T-helper 17 cell (primary cell): ENCODE measurements around the gene UFSP2. TPM values are rescaled to one million over a fixed set of nuclear protein-coding genes. Genes with fewer than 3 reads are reported as not detected.
A peak's percentile ranks its signal among the peaks of the same experiment; 100 is the strongest.

Experiments
- ATAC-seq: fragments of 150-1000 bp; cut with Tn5 transposase; 2 replicates; pipeline ENCODE4 v1.10.0; 2021; ENCODE audit warnings: mild to moderate bottlenecking, moderate library complexity
- DNase-seq, 3 donors: peaks; one replicate each; pipeline versions ENCODE4 v3.0.0 to v3.0.0-alpha.2; 2020 to 2021
- H3K9me3 ChIP-seq: one replicate; pipeline ENCODE4 v1.7.0; 2013; ENCODE audit warnings: low read length, mild to moderate bottlenecking; ENCODE audit not compliant: control insufficient read depth, poor library complexity, severe bottlenecking
- H3K27ac Mint-ChIP-seq: one replicate; pipeline ENCODE4 v1.8.0; 2022; ENCODE audit warnings: mild to moderate bottlenecking, moderate library complexity, mixed read lengths
- H3K27me3 Mint-ChIP-seq: one replicate; pipeline ENCODE4 v1.8.0; 2022; ENCODE audit warnings: mixed read lengths
- H3K36me3 Mint-ChIP-seq: one replicate; pipeline ENCODE4 v1.8.0; 2022; ENCODE audit warnings: low read depth, mixed read lengths
- H3K4me1 Mint-ChIP-seq: one replicate; pipeline ENCODE4 v1.8.0; 2022; ENCODE audit warnings: mild to moderate bottlenecking, mixed read lengths
- H3K4me3 Mint-ChIP-seq: one replicate; pipeline ENCODE4 v1.8.0; 2022; ENCODE audit warnings: mild to moderate bottlenecking, moderate library complexity, mixed read lengths
- total RNA-seq, 4 donors: library from RNA in 2 of 4; stranded (reverse) in 2 of 4; gene quantifications; one replicate each; pipeline ENCODE4 v1.2.3 and lab custom pipeline; 2022 to 2026

UFSP2 gene
- total RNA-seq (10 to 100 TPM; 16.8 to 21.3 TPM), total RNA-seq (lab: John Stamatoyannopoulos, UW) (18.4 to 28.3 reads per million in 2 donors)

- H3K36me3 Mint-ChIP-seq = peaks cover 11% of the 10 kb centered on the region
- H3K4me1 Mint-ChIP-seq = peaks cover 28% of the 10 kb centered on the region
- DNase-seq = peak; percentile 84 to 89 (median 86)
- peak within 1 kb of the TSS; percentile 100 for H3K27ac Mint-ChIP-seq
- peaks cover 6% of the 10 kb centered on the region for H3K27me3 Mint-ChIP-seq
- H3K9me3 ChIP-seq = no peaks in the 10 kb centered on the region
- peak within 1 kb of the TSS; percentile 98 for H3K4me3 Mint-ChIP-seq
- peak; percentile 89 for ATAC-seq
These were observed at the start of gene UFSP2 for GRCh38 chr4:185425647-185426352. Gene UFSP2, minus strand, starts transcription at chr4:185425964. Its CDS starts 96 bp downstream, at chr4:185425868.

GRCh38 chr4:185473247-185473646 lies 47.5 kb upstream of the UFSP2 start:
- H3K4me1 Mint-ChIP-seq = peaks cover 13% of the 10 kb centered on the region
- no peaks in the 10 kb centered on the region for H3K36me3 Mint-ChIP-seq
- H3K27ac Mint-ChIP-seq = no peak overlapping the region
- no peaks in the 10 kb centered on the region for H3K9me3 ChIP-seq
- DNase-seq (no peak), ATAC-seq (no peak)
- no peak overlapping the region for H3K4me3 Mint-ChIP-seq
- H3K27me3 Mint-ChIP-seq = peaks cover 17% of the 10 kb centered on the region

GRCh38 chr4:185472103-185472542 lies 46.4 kb upstream of the UFSP2 start:
- Mint-ChIP-seq H3K36me3 (no peaks in the 10 kb centered on the region), H3K27me3 (peaks cover 8% of the 10 kb centered on the region), H3K4me3 (peak overlapping the region; percentile 90), H3K4me1 (peaks cover 13% of the 10 kb centered on the region), H3K27ac (peak overlapping the region; percentile 60)
- no peaks in the 10 kb centered on the region for H3K9me3 ChIP-seq
- ATAC-seq (no peak), DNase-seq (no peak)

- Mint-ChIP-seq H3K36me3 (no peaks in the 10 kb centered on the region), H3K27ac (peak within 1 kb of the TSS; percentile 60), H3K4me1 (peaks cover 13% of the 10 kb centered on the region), H3K27me3 (peaks cover 2% of the 10 kb centered on the region), H3K4me3 (peak within 1 kb of the TSS; percentile 90)
- ATAC-seq (peak; percentile 95), DNase-seq (peak; percentile 87 to 89 (median 87))
- H3K9me3 ChIP-seq = no peaks in the 10 kb centered on the region
These were observed 45.7 kb upstream of the UFSP2 start, which contains the start of gene CCDC110 for GRCh38 chr4:185471235-185472102. Gene CCDC110, minus strand, starts transcription at chr4:185471733. Its CDS starts 50 bp downstream, at chr4:185471683.

- Mint-ChIP-seq H3K27ac (no peak overlapping the region), H3K27me3 (no peaks in the 10 kb centered on the region), H3K4me1 (peaks cover 13% of the 10 kb centered on the region), H3K36me3 (no peaks in the 10 kb centered on the region), H3K4me3 (peak overlapping the region; percentile 90)
- ATAC-seq (peak; percentile 28), DNase-seq (peak in 2 of 3 donors; percentile 39 to 43)
- H3K9me3 ChIP-seq = no peaks in the 10 kb centered on the region
These were observed 44.9 kb upstream of the UFSP2 start for GRCh38 chr4:185470501-185471195.

- ATAC-seq = no peak
- no peak for DNase-seq
- Mint-ChIP-seq H3K27me3 (no peaks in the 10 kb centered on the region), H3K4me3 (no peak overlapping the region), H3K36me3 (no peaks in the 10 kb centered on the region), H3K4me1 (peaks cover 13% of the 10 kb centered on the region), H3K27ac (no peak overlapping the region)
- H3K9me3 ChIP-seq = no peaks in the 10 kb centered on the region
These were observed 43.9 kb upstream of the UFSP2 start for GRCh38 chr4:185469580-185470154.

- peaks cover 13% of the 10 kb centered on the region for H3K4me1 Mint-ChIP-seq
- H3K4me3 Mint-ChIP-seq = no peak overlapping the region
- H3K27ac Mint-ChIP-seq = no peak overlapping the region
- ATAC-seq = no peak
- H3K9me3 ChIP-seq = no peaks in the 10 kb centered on the region
- no peaks in the 10 kb centered on the region for H3K27me3 Mint-ChIP-seq
- DNase-seq = no peak
- H3K36me3 Mint-ChIP-seq = no peaks in the 10 kb centered on the region
These were observed 43.2 kb upstream of the UFSP2 start for GRCh38 chr4:185468999-185469398.

- H3K4me3 Mint-ChIP-seq = no peak overlapping the region
- no peaks in the 10 kb centered on the region for H3K9me3 ChIP-seq
- H3K36me3 Mint-ChIP-seq = no peaks in the 10 kb centered on the region
- H3K4me1 Mint-ChIP-seq = peaks cover 13% of the 10 kb centered on the region
- DNase-seq = no peak
- ATAC-seq = no peak
- H3K27ac Mint-ChIP-seq = no peak overlapping the region
- H3K27me3 Mint-ChIP-seq = no peaks in the 10 kb centered on the region
These were observed 42.2 kb upstream of the UFSP2 start for GRCh38 chr4:185467991-185468390.

- Mint-ChIP-seq H3K27me3 (no peaks in the 10 kb centered on the region), H3K4me1 (peaks cover 13% of the 10 kb centered on the region), H3K36me3 (no peaks in the 10 kb centered on the region), H3K27ac (peak overlapping the region; percentile 32), H3K4me3 (no peak overlapping the region)
- no peaks in the 10 kb centered on the region for H3K9me3 ChIP-seq
- ATAC-seq = no peak
- DNase-seq = no peak
These were observed 41.3 kb upstream of the UFSP2 start for GRCh38 chr4:185467101-185467500.

GRCh38 chr4:185465707-185466106 lies 39.9 kb upstream of the UFSP2 start:
- peaks cover 8% of the 10 kb centered on the region for H3K27me3 Mint-ChIP-seq
- DNase-seq = no peak

GRCh38 chr4:185464887-185465286 lies 39.1 kb upstream of the UFSP2 start:
- H3K4me3 Mint-ChIP-seq = no peak overlapping the region
- no peaks in the 10 kb centered on the region for H3K36me3 Mint-ChIP-seq
- H3K27me3 Mint-ChIP-seq = peaks cover 15% of the 10 kb centered on the region
- no peak for ATAC-seq
- no peak for DNase-seq
- H3K27ac Mint-ChIP-seq = no peak overlapping the region
- H3K4me1 Mint-ChIP-seq = peaks cover 6% of the 10 kb centered on the region
- H3K9me3 ChIP-seq = no peaks in the 10 kb centered on the region

More at GRCh38 chr4:185465707-185466106, 39.9 kb upstream of the UFSP2 start:
- peaks cover 10% of the 10 kb centered on the region for H3K4me1 Mint-ChIP-seq
- H3K4me3 Mint-ChIP-seq = no peak overlapping the region
- H3K9me3 ChIP-seq = no peaks in the 10 kb centered on the region
- ATAC-seq = no peak
- H3K27ac Mint-ChIP-seq = no peak overlapping the region
- H3K36me3 Mint-ChIP-seq = no peaks in the 10 kb centered on the region

GRCh38 chr4:185464183-185464582 lies 38.4 kb upstream of the UFSP2 start:
- no peak overlapping the region for H3K4me3 Mint-ChIP-seq
- no peaks in the 10 kb centered on the region for H3K4me1 Mint-ChIP-seq
- no peak overlapping the region for H3K27ac Mint-ChIP-seq
- H3K36me3 Mint-ChIP-seq = no peaks in the 10 kb centered on the region
- DNase-seq = no peak
- ATAC-seq = no peak
- no peaks in the 10 kb centered on the region for H3K9me3 ChIP-seq
- peaks cover 22% of the 10 kb centered on the region for H3K27me3 Mint-ChIP-seq
